OCI-M1 (cell line): ENCODE measurements around the gene ICE1.
"Not testable (repeated sequence)": the region's sequence is repeated elsewhere in the genome, so short reads cannot be mapped to it uniquely, and the experiment has no call there.

Experiments used
- DNase-seq: peaks from one replicate; lab custom pipeline; 2025; lab: John Stamatoyannopoulos, UW

The ICE1 gene

DNA sequence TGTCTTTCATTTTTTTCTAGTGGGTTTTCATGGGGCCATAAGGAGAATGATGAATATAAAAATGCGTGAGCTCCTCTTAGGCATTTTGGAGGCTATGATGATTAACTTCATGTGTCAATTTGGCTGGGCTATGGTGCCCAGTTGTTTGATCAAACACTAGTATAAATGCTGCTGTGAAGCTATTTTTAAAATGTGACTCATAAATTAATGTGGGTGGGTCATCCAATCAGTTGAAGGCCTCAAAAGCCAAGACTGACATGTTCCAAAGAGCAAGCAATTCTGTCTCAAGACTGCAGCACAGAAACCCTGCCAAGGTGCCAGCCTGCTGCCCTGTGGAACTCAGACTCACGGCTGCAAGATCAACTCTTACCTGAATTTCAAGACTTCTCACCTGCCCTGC, 24.4 kb upstream of the ICE1 start:
- DNase-seq = no peak

DNA sequence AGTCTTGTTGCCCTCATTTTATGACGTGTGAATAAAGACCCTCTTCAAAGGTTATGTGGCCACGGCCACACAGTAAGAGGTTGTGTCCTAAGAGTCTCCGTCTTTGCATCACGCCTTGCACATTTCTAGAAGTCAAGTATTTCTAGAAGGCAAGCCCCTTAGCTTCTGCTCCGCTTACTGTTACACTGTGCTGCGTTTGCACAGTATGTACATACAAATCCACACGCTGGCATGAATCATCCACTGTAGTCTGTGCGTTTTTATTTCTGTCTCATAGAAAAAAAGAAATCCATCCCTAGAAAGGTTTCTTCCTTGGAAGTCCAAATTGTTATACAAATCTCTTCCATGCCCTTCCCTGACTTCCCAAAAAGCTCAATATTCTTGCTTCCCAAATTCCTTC, 21.4 kb upstream of the ICE1 start:
- no peak for DNase-seq

DNA sequence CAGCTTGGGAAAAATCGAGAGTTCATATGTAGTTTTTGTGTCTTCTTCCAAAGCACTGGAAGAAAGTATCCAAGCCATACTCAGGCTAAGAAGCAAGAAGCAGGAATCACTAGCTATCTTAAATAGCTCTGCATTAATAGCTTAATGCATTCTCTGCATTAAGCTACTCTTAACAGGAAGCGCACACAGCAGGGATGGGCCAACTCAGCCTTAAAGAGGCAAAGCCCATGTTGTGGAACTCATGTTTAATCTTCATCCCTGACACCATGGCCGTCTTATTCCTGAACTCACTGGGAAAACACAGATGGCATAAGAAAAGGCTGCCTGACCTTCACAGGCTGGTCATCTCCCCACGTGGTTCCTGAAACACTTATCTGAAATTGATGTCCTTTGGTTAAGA, 18.7 kb upstream of the ICE1 start:
- no peak for DNase-seq

DNA sequence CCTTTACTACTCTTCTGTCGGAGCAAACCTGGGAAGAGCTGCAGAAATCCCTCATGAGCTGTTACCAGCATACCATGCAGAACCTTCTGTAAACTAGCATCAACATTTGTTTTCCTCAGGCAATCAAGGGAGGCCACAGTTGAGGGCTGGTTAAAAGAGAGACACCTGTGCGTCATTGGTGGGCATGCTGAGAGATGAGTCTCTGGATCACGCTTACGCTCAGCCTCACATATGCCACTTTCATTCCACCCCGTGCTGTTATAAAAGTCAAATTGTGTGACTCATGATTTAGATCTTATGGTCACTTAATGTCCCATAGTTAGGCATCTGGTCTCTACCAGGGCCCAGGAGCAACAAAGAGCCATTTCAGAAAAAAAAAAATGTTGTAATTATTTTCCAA, 18.1 kb upstream of the ICE1 start:
- DNase-seq = no peak

DNA sequence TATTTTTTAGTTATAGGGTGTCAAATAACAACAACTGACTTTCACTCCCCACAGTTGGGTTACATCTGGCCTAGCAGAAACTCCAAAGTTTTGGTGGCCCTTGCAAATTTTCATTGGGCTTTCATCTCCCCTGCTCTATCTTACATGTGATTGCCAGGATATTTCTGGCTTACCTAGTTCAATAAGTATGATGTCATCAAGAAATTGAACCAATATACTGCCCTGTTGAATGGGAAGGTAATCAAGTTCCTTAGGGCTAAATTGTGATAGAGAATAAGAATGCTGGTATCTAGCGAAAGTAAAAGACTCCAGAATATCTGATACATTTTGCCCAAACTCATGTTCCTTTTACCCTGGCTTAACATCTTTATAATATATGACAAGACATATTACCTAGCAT, 17.0 kb upstream of the ICE1 start:
- no peak for DNase-seq

DNA sequence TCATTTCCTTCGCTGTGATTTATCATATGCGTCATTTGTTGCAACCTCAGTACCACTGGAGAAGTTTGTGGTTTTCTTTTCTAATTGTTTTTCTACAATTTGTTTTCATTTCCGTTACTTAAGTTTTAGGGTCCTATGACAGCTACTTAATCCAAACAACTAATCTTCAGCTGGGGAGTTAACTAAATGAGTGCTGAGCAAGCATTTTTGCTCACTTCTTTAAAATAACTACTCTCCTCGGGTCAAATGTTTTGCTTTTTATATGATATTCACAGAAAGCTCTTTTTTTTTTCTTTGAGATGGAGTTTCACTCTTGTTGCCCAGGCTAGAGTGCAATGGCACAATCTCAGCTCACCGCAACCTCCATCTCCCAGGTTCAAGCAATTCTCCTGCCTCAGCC, 14.6 kb upstream of the ICE1 start:
- no peak for DNase-seq

DNA sequence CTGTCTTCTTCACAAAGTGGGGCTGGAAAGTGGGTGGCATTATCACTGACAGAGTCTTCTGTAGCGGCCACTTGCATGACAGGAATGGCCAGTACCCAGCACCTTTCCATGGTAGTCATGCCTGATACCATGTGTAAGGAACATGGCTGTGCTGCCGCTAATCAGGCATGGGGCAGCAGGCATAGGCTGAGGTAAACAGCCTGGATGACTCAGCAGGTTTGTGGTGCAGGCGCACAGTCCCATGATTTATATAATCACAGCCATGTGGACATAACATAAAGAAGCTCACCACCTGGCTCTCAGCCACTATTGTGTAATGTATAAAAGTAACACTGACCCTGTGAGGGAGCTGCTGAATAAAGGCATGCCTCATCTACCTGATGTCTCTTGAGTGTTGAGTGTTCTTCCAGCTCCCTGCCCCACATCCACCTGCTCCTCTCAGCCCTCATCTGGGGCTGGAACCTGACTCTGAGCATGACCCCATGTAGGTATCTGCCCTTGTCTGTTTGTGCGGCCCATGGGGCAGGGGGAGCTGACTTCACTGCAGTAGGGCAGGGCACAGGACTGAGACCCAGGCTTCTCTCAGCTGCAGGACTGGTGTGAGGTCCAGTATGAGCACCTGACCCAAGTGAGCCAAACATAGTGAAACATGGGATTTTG, 13.2 kb upstream of the ICE1 start:
- peak; percentile 50 for DNase-seq

DNA sequence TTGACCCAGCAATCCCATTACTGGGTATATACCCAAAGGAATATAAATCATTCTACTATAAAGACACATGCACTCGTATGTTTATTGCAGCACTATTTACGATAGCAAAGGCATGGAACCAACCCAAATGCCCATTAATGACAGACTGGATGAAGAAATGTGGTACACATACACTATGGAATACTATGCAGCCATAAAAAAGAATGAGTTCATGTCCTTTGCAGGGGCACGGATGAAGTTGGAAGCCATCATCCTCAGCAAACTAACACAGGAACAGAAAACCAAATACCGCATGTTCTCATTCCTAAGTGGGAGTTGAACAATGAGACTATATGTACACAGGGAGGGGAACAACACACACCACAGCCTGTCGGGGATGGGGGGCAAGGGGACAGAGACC, 8.6 kb upstream of the ICE1 start:
- DNase-seq = not testable (repeated sequence)

DNA sequence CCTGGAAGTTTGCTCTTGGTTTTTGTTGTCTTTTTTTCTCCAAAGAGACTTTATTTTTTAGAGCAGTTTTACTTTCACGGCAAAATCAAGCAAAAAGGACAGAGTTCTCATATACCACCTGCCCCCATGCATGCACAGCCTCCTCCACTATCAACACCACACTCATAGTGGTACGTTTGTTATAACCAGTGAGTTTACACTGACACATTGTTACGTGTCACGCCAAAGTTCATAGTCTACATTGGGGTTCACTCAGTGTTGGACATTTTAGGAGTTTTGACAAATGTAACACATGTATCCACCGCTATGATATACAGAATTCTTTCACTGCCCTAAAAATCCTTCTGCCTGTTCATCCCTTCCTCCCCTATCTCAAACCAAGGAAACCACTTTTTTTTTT, 7.5 kb upstream of the ICE1 start:
- DNase-seq = no peak

DNA sequence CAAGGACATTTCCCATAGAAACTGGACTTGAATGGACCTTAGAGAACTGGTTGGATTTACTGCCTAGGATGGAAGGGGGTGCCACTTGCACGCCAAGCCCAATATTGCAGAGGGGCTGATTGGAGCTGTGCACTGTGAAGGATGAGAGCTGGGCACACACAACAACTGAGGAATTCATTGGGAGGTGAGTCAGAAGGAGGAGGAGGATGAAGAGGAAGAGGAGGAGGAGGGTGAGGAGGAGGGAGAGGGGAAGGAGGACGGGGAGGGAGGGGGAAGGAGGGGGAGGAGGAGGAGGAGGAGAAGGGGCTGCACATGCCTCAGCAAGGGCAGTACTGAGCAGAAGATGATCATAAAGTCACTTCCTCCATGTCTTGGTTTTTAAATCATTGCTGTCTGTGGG, 5.7 kb upstream of the ICE1 start:
- DNase-seq = no peak

DNA sequence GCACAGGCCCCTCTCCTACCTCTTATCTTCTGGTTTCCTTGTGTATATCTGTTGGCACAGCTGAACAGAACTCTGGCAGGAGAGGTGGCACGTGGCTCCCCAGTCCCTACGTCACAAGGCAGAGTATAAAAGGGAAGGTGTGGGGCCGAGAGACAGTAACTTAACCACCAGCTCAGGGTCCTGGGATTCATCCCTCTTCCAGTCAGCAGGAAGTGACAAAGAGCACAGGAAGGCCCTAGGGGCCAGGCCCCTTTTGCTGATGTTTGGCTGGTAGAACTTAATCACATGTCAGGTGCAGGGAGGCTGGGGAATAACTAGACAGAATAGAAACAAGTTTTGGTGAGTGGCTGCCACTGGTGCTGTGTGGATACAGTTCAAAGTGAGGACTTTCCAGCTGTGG, 4.5 kb upstream of the ICE1 start:
- no peak for DNase-seq

DNA sequence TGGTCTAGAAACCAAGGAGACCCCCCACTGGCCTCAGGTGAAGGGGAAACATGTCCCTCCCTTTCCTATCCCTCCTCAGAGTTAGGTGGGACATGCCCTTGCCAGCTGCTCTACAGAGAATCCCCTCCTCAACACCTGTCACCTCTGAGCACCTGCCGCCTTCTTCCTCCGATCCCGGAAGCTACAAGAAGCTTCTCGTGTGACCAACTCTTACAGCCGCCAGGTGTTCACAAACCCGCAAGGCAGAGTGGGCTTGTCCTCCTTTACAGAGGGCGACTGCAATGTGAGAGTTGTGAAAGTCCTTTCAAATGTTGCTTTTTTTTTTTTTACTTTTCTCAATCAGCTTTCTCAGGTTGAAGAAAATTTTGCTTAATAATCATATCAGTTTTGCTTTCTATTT, 3.7 kb upstream of the ICE1 start:
- no peak for DNase-seq

DNA sequence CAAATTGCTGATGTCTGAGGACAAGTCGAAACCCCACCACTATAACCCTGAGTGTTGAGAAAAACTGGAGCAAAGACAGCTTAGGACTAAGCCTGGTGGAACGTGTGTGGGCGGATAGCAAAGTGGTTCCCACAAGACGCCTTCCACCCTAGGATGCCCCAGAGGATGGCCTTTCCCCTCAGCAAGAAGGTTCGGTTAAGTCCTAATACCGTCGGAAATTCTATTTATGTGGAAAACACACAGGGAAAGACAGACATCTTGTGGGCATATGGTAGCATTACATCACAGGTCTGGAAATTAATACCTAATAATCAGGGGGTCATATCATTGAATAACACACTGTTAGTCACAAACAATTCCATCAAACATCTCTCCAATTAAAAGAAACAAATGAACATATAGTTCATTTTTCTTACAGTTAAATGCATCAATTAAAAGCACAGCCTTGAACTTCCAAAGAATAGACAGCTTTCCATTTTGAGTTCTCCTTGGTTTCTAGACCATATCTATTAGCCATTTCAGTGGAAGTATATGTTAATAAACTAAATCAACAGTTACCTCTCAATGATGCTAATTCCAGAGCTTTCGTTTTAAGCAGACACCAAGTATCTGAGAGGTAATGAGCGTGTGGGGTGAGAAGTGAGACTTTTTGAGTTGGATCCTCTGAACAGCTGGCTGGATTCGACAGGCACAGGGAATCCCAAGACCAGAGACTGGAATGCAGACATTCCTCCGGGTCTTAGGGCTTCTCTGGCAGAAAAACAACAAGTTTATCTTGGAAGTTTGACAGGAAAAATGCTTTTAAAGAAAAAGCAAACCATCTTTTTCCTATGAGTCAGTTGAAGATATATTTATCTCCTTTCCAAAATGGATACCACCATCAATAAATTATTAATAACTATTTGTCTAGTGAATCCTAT, 2.9 kb upstream of the ICE1 start:
- DNase-seq = peak; percentile 54

DNA sequence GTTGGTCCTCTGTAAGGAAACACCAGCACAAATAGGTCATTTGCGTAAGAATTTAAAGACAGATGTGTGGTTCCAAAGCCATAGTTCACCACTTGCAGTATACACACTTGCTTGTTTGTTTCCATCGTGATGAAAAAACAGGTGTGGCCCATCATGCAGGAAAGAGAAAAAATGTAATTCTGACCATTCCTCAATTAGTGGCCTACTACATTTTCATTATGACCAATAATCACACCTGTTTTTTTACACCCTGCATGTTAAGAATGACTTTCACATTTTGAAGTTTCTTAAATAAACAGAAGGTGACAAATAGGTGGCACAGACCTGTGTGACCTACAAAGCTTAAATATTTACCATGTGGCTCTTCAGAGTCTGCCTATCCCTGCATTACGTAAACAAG, 2.2 kb upstream of the ICE1 start:
- no peak for DNase-seq

DNA sequence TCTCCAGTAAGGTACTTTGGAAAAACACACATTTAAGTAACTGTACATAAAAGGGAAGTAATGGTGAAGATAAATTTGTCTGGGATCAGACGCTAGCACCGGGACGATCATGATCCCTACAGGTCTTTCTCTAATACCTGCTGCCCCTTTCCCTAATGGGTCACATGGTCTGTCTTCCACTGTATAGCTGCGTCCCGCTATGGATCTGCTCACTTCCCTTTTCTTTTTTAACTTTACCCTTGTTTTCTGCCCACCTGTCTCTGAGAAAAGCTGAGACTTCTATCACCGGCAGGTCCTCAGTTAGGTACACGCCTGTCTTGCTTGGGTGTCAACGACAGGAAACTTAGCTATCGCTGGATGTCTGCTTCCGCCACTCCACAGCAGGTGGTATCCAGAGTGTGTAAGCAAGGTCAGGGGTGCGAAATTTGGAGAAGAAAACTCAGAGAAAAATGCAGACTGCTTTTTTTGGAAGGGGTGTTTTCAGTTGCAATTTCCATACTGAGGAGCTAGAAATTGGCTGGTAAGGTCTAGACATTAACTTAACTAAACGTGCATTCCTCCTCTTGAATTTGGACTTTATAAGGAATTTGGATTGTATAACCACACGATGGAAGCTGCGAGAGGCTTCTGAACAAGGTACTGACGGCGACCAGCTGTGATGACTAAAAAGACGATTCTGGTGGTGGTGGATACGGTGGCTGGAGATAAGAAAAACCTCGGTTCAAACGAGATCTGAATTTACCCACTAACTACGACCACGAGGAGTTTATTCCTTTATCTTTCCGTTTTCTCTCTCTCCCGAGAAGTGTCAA, 1.1 kb upstream of the ICE1 start:
- DNase-seq = peak; percentile 31

DNA sequence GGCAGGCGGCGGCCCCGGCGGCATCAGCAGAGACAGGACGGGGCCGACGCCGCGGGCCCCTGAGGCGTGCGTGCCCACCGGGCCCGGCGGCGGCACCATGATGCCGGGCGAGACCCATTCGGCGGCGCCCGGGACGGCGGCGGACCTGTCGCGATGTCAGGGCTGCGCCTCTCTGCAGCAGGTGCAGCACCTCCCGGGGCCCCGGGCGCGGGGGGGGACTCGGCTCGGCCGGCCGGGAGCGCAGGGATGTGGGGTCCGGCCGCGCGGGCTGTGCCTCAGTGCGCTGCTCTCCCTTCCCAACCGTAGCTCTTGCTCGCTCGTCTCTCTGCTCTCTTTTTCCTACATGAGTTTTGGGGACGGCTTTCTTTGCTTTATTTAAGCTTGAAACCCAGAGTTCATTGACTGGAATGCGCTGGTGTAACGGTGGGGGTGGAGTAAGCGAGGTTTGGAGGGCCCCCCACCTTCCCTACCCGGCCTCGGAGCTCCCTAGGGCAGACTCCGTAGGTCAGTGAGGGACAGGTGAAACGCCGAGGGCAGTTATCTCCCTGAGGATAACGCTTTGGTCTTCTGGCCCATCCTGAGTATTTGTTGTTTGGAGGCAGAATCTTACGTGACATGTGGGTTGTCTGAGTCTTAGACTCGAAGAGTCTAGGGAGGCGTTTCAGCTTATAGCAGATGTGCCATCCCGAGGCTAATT, 490 bp downstream of the ICE1 start:
- DNase-seq = peak; percentile 24

DNA sequence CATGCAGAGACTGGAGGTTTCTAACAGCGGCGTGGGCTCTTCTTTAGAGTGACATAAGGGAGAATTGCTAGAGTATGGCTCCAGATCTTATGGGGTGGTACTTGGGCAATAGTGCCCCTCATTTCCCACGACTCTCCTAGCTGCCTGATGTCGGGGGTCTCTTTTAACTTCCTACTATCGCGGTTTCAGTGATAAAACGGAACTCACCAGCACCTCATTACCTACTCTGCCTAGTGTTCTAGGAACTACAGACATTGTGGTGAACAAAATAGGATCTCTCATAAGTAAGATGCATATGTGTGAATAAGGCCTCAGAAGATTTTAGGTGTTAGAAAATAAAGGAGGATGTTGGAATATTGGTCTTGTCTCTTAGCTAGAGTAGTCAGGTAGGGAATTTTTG, 1.1 kb downstream of the ICE1 start:
- no peak for DNase-seq

DNA sequence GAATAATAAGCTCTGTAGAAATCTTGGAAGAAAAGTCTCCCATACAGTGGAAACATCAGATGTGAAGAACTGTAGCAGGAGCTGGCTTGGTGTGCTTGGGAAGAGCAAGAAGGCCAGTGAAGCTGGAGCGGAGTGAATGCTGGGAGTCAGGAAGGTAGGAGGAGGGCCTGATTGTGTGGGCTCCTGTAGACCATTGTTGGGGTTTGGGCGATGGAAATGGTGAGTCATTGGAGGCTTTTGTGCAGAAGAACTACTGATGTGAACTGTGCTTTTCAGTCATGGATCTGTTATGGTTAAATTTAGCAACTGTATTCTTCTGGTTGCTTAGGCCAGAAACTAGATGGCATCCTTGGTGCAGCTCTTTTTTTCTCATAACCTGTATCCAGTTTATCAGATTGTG, 2.3 kb downstream of the ICE1 start:
- no peak for DNase-seq

DNA sequence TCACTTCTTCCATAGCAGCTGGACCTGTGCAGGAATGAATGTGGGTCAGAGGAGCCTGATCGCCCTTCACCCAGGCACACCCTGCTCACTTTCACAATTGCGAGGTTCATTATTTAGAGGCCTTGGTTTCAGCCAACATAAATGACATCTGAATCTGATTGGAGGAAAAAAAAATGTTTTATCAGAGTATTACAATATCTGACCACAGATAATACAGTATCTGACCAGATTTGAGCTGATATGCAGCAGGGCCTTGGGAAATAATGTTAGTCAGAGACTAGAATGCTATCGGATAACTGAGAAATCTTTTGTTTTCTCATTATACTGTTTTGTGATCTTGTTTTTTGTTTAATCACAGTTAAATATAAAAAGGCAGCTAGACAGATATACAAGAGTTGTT, 7.7 kb downstream of the ICE1 start:
- no peak for DNase-seq

DNA sequence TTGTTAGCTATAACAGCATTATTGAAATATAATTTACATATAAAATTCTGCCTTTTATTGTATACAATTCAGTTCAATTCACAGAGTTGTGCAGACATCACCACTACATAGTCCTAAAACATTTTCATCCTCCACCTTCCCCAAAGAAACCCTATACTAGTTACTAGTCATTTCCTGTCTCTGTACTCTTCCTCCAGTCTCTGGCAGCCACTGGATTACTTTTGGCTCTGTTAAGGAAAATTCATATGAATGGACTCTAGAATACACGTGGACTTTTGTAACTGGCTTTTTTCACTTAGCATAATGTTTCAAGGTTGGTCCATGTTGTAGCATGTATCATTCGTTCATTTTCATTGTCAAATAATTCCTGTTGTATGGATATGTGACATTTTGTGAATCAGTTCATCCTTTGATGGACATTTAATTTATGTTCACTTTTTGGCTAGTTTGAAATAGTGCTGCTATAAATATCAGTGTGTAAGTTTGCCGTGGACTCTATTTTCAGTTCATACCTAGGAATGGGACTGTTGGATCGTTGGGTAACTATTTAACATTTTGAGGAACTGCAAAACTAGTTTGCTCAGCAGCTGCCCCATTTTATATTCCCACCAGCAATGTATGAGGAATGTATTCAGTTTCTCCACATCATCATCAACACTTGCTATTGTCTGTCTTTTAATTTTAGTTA, 9.7 kb downstream of the ICE1 start:
- DNase-seq = no peak

DNA sequence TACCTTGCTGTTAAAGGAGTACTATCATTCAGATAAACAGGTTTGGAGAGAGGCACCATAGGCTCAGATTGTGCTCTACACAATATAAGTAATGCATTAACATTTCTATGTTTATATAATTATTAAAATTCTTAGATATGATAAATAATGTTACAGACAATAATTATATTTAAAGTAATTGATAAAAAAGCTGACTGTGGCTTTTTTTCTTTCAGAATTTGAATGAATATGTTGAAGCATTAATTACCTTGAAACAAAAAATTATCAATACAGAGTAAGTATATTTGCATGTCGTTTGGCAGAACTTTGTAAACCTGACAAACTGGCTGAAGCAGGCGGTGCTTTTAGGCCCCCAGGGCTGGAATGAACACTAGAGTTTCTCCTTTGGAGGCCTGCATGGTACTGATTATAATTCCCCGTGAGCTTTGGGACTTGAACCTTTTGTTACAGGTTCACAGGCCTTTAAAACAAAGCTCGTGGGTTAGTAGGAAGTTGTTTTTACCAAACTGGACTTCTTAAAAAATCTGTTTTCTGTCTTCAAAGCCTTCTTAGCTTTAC, 13.8 kb downstream of the ICE1 start:
- DNase-seq = no peak
